ENCODE results near the gene TRIM40. TPM values are rescaled to one million over a fixed set of nuclear protein-coding genes. Genes with fewer than 3 reads are reported as not detected.
"Not testable (repeated sequence)": the region's sequence is repeated elsewhere in the genome, so short reads cannot be mapped to it uniquely, and the experiment has no call there.

Gene TRIM40
- total and polyA plus RNA-seq, 2 experiments from 2014 or later, result 0.34 to 1.0 TPM

DNA sequence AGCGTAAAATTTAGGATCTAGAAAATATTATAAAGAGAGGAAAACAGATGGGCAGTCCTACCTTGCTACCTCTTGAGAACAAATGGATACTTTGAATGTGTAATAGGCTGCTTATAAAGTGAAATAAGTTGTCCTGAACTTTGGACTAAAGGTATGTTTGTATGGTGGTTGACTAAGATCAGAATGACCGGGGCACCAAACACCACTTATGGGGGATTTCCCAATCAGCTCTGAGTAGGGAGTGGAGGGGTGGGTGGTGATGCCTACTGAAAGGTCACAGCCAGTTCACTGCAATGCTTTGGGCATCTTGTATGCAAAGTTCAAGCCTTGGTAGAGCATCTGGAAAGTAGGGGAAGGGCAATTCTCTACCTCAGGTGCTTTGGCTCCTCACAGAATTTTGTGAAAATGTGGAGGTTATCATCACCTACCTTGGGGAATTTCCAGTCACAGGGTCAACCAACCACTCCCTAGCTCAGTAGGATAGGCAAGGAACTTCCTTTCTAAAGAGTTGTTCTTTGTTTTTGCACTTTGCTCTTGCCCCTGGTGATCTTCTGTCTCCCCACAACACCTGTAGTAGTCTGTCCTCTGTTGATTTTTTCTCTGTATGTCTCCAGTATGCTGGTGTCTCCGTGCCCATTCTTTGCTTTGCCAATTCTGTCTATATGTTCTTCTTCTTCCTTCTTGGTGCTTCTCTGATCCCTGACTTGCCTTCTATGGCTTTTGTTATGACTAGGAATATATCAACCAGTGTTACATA, 22.8 kb upstream of the TRIM40 start, which contains the start of gene TRIM31:
TRIM31 (minus strand) TSS at position 88 of the 757 bp plus-strand sequence. CDS start 285 bp downstream, outside the sequence.
- Histone ChIP-seq H3K4me2 (peak within 1 kb of the TSS; percentile 60), H3K27ac (peak within 1 kb of the TSS; percentile 84), H3K9me3 (ENCODE audit: low read depth) (no peaks in the 10 kb centered on the region), H4K20me1 (ENCODE audit: insufficient read depth, poor library complexity, severe bottlenecking) (no peaks in the 10 kb centered on the region), H3K9me2 (replicated peaks; ENCODE audit: insufficient read depth) (no peaks in the 10 kb centered on the region), H3K27me3 (peaks cover 24% of the 10 kb centered on the region), H3K36me3 (replicated peaks; ENCODE audit: insufficient read depth, low read depth) (no peaks in the 10 kb centered on the region), H3K4me1 (ENCODE audit: insufficient read depth) (peaks cover 10% of the 10 kb centered on the region), H3K79me2 (no peaks in the 10 kb centered on the region), H2AFZ (no peak within 1 kb of the TSS), H3K4me3 (no peak within 1 kb of the TSS)
- TF ChIP-seq CTCF (IDR thresholded peaks at IDR 0.05; ENCODE audit: poor library complexity) (no peak), EZH2phosphoT487 (IDR thresholded peaks at IDR 0.05; ENCODE audit: low read depth, severe bottlenecking, unreplicated experiment) (no peak), EZH2 (IDR thresholded peaks at IDR 0.05; ENCODE audit: borderline replicate concordance) (no peak)
- DNase-seq (ENCODE audit: low spot score), result no peak
- WGBS (ENCODE audit: low lambda C conversion rate, missing lambda C conversion rate), result 78% methylated on average over 3 of the region's 3 CpGs

GRCh38 chr6:30113841-30114240, 22.1 kb upstream of the TRIM40 start:
- Histone ChIP-seq H3K9me2 (replicated peaks; ENCODE audit: insufficient read depth) (no peaks in the 10 kb centered on the region), H2AFZ (no peak overlapping the region), H3K4me2 (peak overlapping the region; percentile 60), H3K36me3 (replicated peaks; ENCODE audit: insufficient read depth, low read depth) (no peaks in the 10 kb centered on the region), H4K20me1 (ENCODE audit: insufficient read depth, poor library complexity, severe bottlenecking) (no peaks in the 10 kb centered on the region), H3K79me2 (no peaks in the 10 kb centered on the region), H3K27ac (peak overlapping the region; percentile 84), H3K4me1 (ENCODE audit: insufficient read depth) (peaks cover 10% of the 10 kb centered on the region), H3K27me3 (peaks cover 24% of the 10 kb centered on the region), H3K4me3 (no peak overlapping the region), H3K9me3 (ENCODE audit: low read depth) (no peaks in the 10 kb centered on the region)
- DNase-seq (ENCODE audit: low spot score), result no peak
- TF ChIP-seq EZH2 (IDR thresholded peaks at IDR 0.05; ENCODE audit: borderline replicate concordance) (no peak), CTCF (IDR thresholded peaks at IDR 0.05; ENCODE audit: poor library complexity) (no peak), EZH2phosphoT487 (IDR thresholded peaks at IDR 0.05; ENCODE audit: low read depth, severe bottlenecking, unreplicated experiment) (no peak)
- 81% methylated on average over 1 of the region's 1 CpG for WGBS (ENCODE audit: low lambda C conversion rate, missing lambda C conversion rate)

GRCh38 chr6:30116724-30117123, 19.2 kb upstream of the TRIM40 start:
- H3K4me2 ChIP-seq, result no peak overlapping the region
- peaks cover 17% of the 10 kb centered on the region for H3K4me1 ChIP-seq (ENCODE audit: insufficient read depth)
- H3K36me3 ChIP-seq (replicated peaks; ENCODE audit: insufficient read depth, low read depth), result no peaks in the 10 kb centered on the region
- TF ChIP-seq EZH2 (IDR thresholded peaks at IDR 0.05; ENCODE audit: borderline replicate concordance), result no peak
- no peak for TF ChIP-seq EZH2phosphoT487 (IDR thresholded peaks at IDR 0.05; ENCODE audit: low read depth, severe bottlenecking, unreplicated experiment)
- no peak for TF ChIP-seq CTCF (IDR thresholded peaks at IDR 0.05; ENCODE audit: poor library complexity)
- WGBS (ENCODE audit: low lambda C conversion rate, missing lambda C conversion rate), result 83% methylated on average over 6 of the region's 6 CpGs
- no peaks in the 10 kb centered on the region for H4K20me1 ChIP-seq (ENCODE audit: insufficient read depth, poor library complexity, severe bottlenecking)
- no peak overlapping the region for H3K4me3 ChIP-seq
- no peak for DNase-seq (ENCODE audit: low spot score)
- no peaks in the 10 kb centered on the region for H3K79me2 ChIP-seq
- no peak overlapping the region for H3K27ac ChIP-seq
- no peaks in the 10 kb centered on the region for H3K9me2 ChIP-seq (replicated peaks; ENCODE audit: insufficient read depth)
- H3K9me3 ChIP-seq (ENCODE audit: low read depth), result no peaks in the 10 kb centered on the region
- H2AFZ ChIP-seq, result no peak overlapping the region
- H3K27me3 ChIP-seq, result peaks cover 10% of the 10 kb centered on the region

DNA sequence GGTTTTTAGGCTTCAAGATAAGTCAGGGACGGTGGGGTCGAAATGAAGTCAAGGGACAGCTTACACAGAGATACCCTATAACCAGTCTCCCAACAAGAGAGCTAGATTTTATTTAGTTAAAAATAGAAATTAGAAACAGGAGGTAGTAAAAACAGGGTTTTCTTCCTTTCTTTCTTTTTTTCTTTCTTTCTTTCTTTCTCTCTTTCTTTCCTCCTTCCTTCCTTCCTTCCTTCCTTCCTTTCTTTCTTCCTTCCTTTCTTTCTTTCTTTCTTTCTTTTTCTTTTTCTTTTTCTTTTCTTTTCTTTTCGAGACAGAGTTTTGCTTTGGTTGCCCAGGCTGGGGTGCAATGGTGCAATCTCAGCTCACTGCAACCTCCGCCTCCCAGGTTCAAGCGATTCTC, 17.2 kb upstream of the TRIM40 start:
- not testable (repeated sequence) for H3K4me3 ChIP-seq; H3K79me2 ChIP-seq; H4K20me1 ChIP-seq (ENCODE audit: insufficient read depth, poor library complexity, severe bottlenecking); H3K9me2 ChIP-seq (replicated peaks; ENCODE audit: insufficient read depth); H2AFZ ChIP-seq; H3K27me3 ChIP-seq; DNase-seq (ENCODE audit: low spot score); H3K9me3 ChIP-seq (ENCODE audit: low read depth); H3K4me2 ChIP-seq; H3K36me3 ChIP-seq (replicated peaks; ENCODE audit: insufficient read depth, low read depth)
- 84% methylated on average over 5 of the region's 5 CpGs for WGBS (ENCODE audit: low lambda C conversion rate, missing lambda C conversion rate)
- Histone ChIP-seq H3K27ac (peak overlapping the region; percentile 65), H3K4me1 (ENCODE audit: insufficient read depth) (peaks cover 11% of the 10 kb centered on the region)
